Esophagus squamous epithelium (tissue), 5 donors: ENCODE data around the gene KRTAP10-1. TPM values are rescaled to one million over a fixed set of nuclear protein-coding genes. Genes with fewer than 3 reads are reported as not detected.

Experiments
- DNase-seq: peaks from one replicate; lab custom pipeline; 2025; lab: John Stamatoyannopoulos, UW
- H3K27ac ChIP-seq, 4 donors: fragments of 200-600 bp; sonication (generic); one replicate each; pipeline ENCODE4 v1.5.1; 2016 to 2019; ENCODE audit warnings: mild to moderate bottlenecking in 1 of 4
- H3K27me3 ChIP-seq, 4 donors: fragments of 200-600 bp; sonication (generic); 1 replicate in 3 of 4; 2 replicates in 1 of 4; pipeline versions ENCODE4 v1.5.1 to v1.6.0; 2017 to 2021; ENCODE audit warnings: antibody characterized with exemption in 1 of 4
- H3K36me3 ChIP-seq, 3 donors: fragments of 200-600 bp; sonication (generic); one replicate each; pipeline ENCODE4 v1.5.1; 2016 to 2019
- H3K4me1 ChIP-seq, 3 donors: fragments of 200-600 bp; sonication (generic); one replicate each; pipeline ENCODE4 v1.5.1; 2017 to 2019
- H3K4me3 ChIP-seq, 4 donors: fragments of 200-600 bp; sonication (generic); 1 replicate in 3 of 4; 2 replicates in 1 of 4; pipeline ENCODE4 v1.5.1; 2016 to 2019; ENCODE audit warnings: mild to moderate bottlenecking in 2 of 4, moderate library complexity in 1 of 4
- H3K9me3 ChIP-seq, 3 donors: fragments of 200-600 bp; sonication (generic); one replicate each; pipeline ENCODE4 v1.5.1; 2016 to 2019
- CTCF ChIP-seq, 6 experiments: fragments of 450-650 bp in 4 of 6; fragments of 200-600 bp in 2 of 6; sonication (generic) in 2 of 6; IDR thresholded peaks; one replicate each; pipeline ENCODE4 v1.5.1; 2016 to 2019; ENCODE audit warnings: antibody characterized with exemption in 6 of 6, mild to moderate bottlenecking in 4 of 6, moderate library complexity in 4 of 6
- POLR2A ChIP-seq, 4 donors: fragments of 450-650 bp; IDR thresholded peaks; one replicate each; pipeline ENCODE4 v1.6.1; 2017; ENCODE audit warnings: antibody characterized with exemption in 4 of 4, mild to moderate bottlenecking in 4 of 4, moderate library complexity in 3 of 4
- WGBS, 2 donors: methylation state at CpG; one replicate each; pipeline ENCODE4 v1.1.5; 2018; 5-methylcytosine and 5-hydroxymethylcytosine counted together
- intact Hi-C: fragments of 100-400 bp; cut with DNase I; formaldehyde crosslinking; loops from one replicate; pipeline ENCODE4 v1.15.0; 2022
- total RNA-seq, 4 donors: library from RNA; depleted of rRNA; stranded (reverse); fragments of >200 nt; gene quantifications; one replicate each; pipeline ENCODE4 v1.1.0, GENCODE V29; 2016
- donor health status: DM: yes; HTN: yes; CAD: no.

Gene KRTAP10-1
- total RNA-seq, 4 donors from 2014 or later: not detected

DNA sequence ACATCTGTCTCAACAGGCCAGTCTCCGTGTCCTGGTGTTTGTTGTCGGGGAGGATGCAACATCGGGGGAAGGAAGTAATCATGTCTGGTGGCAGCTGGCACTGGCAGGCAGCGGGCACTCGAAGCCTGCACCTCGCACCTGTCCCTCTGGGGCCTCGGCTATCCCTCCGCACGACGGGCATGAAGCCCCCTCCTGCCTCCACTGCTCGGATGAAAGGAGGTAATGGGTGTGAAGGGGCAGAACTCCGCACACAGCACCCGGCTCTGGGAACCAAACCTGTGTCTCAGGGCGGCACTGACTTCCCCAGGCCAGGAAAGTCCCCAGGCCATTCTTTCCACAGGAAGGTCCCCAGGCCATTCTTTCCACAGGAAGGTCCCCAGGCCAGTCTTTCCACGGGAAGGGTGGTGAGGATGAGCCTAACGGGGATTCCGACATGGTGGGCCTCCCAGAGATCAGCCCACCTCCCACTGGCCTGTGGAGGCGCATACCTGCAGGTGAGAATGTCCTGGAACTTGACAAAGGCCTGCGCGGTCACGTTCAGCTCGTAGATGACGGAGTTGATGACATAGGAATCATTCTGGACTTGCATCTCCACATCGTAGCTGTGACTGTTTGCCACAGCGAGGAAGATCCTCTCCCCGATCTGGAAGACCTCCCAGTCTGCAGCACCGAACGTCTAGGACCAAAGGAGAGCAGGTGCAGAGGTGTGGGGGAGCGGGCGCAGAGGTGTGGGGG is 31.1 kb downstream of the KRTAP10-1 start:
- DNase-seq: no peak
- peaks cover 0 to 73% (median 2%) of the 10 kb centered on the region in 4 donors for H3K27me3 ChIP-seq
- intact Hi-C loops: no loop called here
- TF ChIP-seq CTCF (IDR thresholded peaks at IDR 0.05) (no peak), POLR2A (IDR thresholded peaks at IDR 0.05) (no peak)
- no peak overlapping the region for H3K27ac ChIP-seq
- no peaks in the 10 kb centered on the region for H3K36me3 ChIP-seq
- H3K4me3 ChIP-seq: no peak overlapping the region
- no peaks in the 10 kb centered on the region for H3K9me3 ChIP-seq
- H3K4me1 ChIP-seq: peaks cover 0 to 16% (median 0%) of the 10 kb centered on the region in 3 donors
- 40 to 60% methylated on average over 1 to 18 of the region's 30 CpGs for WGBS, 2 donors

- 81 to 82% methylated on average over 7 to 9 of the region's 9 CpGs for WGBS, 2 donors
- TF ChIP-seq CTCF (IDR thresholded peaks at IDR 0.05) (no peak), POLR2A (IDR thresholded peaks at IDR 0.05) (no peak)
- no peak for DNase-seq
Measured at GRCh38 chr21:44508426-44508710, 31.6 kb downstream of the KRTAP10-1 start.

DNA sequence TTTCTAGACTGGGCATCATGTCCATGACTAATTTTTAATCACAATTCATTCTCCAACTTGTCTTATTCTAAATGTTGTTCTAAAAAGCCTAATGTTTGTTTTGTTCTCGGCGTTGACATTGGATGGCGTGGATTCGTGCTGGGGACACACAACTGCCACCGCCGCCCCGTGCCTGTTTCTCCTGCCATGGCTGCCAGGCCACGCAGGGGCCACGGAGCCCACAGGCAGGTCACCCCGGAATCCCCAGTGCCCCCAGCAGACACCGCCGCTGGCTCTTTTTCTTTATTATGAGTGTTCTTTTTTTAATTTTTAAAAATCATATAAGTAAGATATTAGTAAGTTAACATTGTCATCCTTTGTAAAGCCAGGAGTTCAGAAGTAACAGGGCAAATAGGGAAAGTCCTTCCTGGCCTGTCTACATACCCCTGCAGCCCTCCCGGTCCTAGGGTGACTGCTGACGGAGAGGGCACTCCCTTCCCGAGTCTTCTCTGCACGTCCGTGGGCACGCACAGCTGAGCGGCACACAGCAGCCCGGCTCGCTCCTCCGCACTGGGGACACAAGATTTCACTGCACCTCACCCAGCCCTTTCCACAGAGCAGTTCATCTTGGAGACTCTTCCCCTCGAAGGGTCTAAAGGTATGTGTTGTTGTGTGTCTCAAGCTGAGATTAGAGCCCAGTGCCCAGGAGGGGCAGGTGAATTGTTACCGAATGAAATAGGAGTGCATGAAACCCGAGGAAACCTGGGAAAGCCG is 32.1 kb downstream of the KRTAP10-1 start:
- intact Hi-C loops: no loop called here
- TF ChIP-seq POLR2A (IDR thresholded peaks at IDR 0.05): no peak
- TF ChIP-seq CTCF (IDR thresholded peaks at IDR 0.05): no peak
- WGBS, 2 donors: 61 to 68% methylated on average over 17 to 20 of the region's 26 CpGs
- no peak for DNase-seq
- Histone ChIP-seq H3K9me3 (no peaks in the 10 kb centered on the region), H3K27me3 (peaks cover 0 to 74% (median 2%) of the 10 kb centered on the region in 4 donors), H3K4me1 (peaks cover 0 to 16% (median 0%) of the 10 kb centered on the region in 3 donors), H3K36me3 (no peaks in the 10 kb centered on the region), H3K4me3 (no peak overlapping the region), H3K27ac (no peak overlapping the region)

More at GRCh38 chr21:44508426-44508710, 31.6 kb downstream of the KRTAP10-1 start:
- intact Hi-C loops: no loop called here
- Histone ChIP-seq H3K4me3 (no peak overlapping the region), H3K27ac (no peak overlapping the region), H3K36me3 (no peaks in the 10 kb centered on the region), H3K4me1 (peaks cover 0 to 16% (median 0%) of the 10 kb centered on the region in 3 donors), H3K27me3 (peaks cover 0 to 73% (median 2%) of the 10 kb centered on the region in 4 donors), H3K9me3 (no peaks in the 10 kb centered on the region)

GRCh38 chr21:44506279-44507255 is 33.4 kb downstream of the KRTAP10-1 start:
- Histone ChIP-seq H3K27ac (no peak overlapping the region), H3K4me3 (no peak overlapping the region), H3K4me1 (peaks cover 0 to 16% (median 0%) of the 10 kb centered on the region in 3 donors), H3K27me3 (peaks cover 0 to 71% (median 2%) of the 10 kb centered on the region in 4 donors), H3K36me3 (no peaks in the 10 kb centered on the region), H3K9me3 (no peaks in the 10 kb centered on the region)
- no peak for TF ChIP-seq CTCF (IDR thresholded peaks at IDR 0.05)
- no peak for TF ChIP-seq POLR2A (IDR thresholded peaks at IDR 0.05)
- intact Hi-C loops: no loop called here
- WGBS, 2 donors: 51 to 79% methylated on average over 8 to 32 of the region's 44 CpGs
- DNase-seq: no peak
